Vagina (tissue), 2 donors: Measurements from ENCODE around the gene SVEP1. TPM values are rescaled to one million over a fixed set of nuclear protein-coding genes. Genes with fewer than 3 reads are reported as not detected.

Source experiments
- DNase-seq, 2 donors: peaks; one replicate each; pipeline ENCODE4 v3.0.0-alpha.2; 2017; ENCODE audit errors: extremely low spot score in 2 of 2
- H3K27ac ChIP-seq: fragments of 200-600 bp; sonication (generic); one replicate; pipeline ENCODE4 v1.5.1; 2019
- H3K27me3 ChIP-seq: fragments of 200-600 bp; sonication (generic); one replicate; pipeline ENCODE4 v1.5.1; 2019
- H3K36me3 ChIP-seq, 2 donors: fragments of 200-600 bp; sonication (generic); one replicate each; pipeline ENCODE4 v1.5.1; 2017 to 2019
- H3K4me1 ChIP-seq: fragments of 200-600 bp; sonication (generic); one replicate; pipeline ENCODE4 v1.5.1; 2019
- H3K4me3 ChIP-seq, 2 donors: fragments of 200-600 bp; sonication (generic); 1 replicate in 1 of 2; 2 replicates in 1 of 2; pipeline ENCODE4 v1.5.1; 2016 to 2019
- H3K9me3 ChIP-seq: fragments of 200-600 bp; sonication (generic); one replicate; pipeline ENCODE4 v1.5.1; 2019
- POLR2A ChIP-seq, 2 donors: fragments of 450-650 bp; IDR thresholded peaks; one replicate each; pipeline ENCODE4 v1.6.1; 2017; ENCODE audit warnings: antibody characterized with exemption in 2 of 2, mild to moderate bottlenecking in 2 of 2, moderate library complexity in 2 of 2
- POLR2AphosphoS5 ChIP-seq, 2 donors: sonication (generic); formaldehyde crosslinking; IDR thresholded peaks; one replicate each; pipeline ENCODE4 v1.9.0; 2017; ENCODE audit warnings: antibody characterized with exemption in 2 of 2, mild to moderate bottlenecking in 2 of 2, low read depth in 1 of 2; ENCODE audit not compliant: insufficient read depth in 1 of 2
- intact Hi-C: fragments of 100-400 bp; cut with DNase I; formaldehyde crosslinking; loops from one replicate; pipeline ENCODE4 v1.15.1; 2023
- total RNA-seq: library from RNA; depleted of rRNA; stranded (reverse); fragments of >200 nt; gene quantifications from one replicate; pipeline ENCODE4 v1.2.3, GENCODE V29; 2016
- TF ChIP-seq, protein P1 (sequence below), 3 experiments: fragments of 450-650 bp in 2 of 3; fragments of 200-600 bp in 1 of 3; sonication (generic) in 1 of 3; IDR thresholded peaks; one replicate each; pipeline ENCODE4 v1.5.1; 2017 to 2019; ENCODE audit warnings: antibody characterized with exemption in 3 of 3, mild to moderate bottlenecking in 2 of 3, moderate library complexity in 2 of 3

Gene SVEP1
- total RNA-seq, 1 donor from 2014 or later = 84.5 TPM

DNA sequence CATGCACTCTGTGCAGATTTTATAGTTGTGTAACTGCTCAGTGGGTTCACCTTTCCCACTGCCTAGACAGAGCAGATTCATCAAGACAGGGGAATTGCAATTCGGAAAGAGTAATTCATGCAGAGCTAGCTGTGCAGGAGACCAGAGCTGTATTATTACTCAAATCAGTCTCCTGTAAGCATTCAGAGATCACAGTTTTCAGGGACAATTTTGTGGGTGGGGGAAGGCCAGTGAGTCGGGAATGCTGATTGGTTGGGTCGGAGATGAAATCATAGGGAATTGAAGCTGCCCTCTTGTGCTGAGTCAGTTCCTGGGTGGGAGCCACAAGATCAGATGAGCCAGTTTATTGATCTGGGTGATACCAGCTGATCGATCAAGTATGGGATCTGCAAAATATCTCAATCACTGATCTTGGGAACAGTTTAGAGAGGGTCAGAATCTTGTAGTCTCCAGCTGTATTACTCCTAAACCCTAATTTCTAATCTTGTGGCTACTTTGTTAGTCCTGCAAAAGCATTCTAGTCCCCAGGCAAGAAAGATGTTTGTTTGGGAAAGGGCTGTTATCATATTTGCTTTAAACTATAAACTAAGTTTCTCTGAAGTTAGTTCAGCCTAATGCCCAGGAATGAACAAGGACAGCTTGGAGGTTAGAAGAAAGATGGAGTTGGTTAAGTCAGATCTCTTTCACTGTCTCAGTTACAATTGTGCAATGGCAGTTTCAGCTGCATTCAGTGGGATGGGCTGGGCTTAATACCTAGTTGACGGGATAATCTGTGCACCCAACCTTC, 12.7 kb upstream of the SVEP1 start:
- intact Hi-C loops = no loop called here
- no peaks in the 10 kb centered on the region for H3K9me3 ChIP-seq
- no peaks in the 10 kb centered on the region for H3K4me1 ChIP-seq
- no peak overlapping the region for H3K27ac ChIP-seq
- H3K36me3 ChIP-seq = no peaks in the 10 kb centered on the region
- no peaks in the 10 kb centered on the region for H3K27me3 ChIP-seq
- H3K4me3 ChIP-seq = no peak overlapping the region
- DNase-seq = no peak
- no peak for TF ChIP-seq POLR2A (IDR thresholded peaks at IDR 0.05)
- no peak for TF ChIP-seq POLR2AphosphoS5 (IDR thresholded peaks at IDR 0.05; ENCODE audit: insufficient read depth in 1 of 2, low read depth in 1 of 2)
- TF ChIP-seq, protein P1, sequence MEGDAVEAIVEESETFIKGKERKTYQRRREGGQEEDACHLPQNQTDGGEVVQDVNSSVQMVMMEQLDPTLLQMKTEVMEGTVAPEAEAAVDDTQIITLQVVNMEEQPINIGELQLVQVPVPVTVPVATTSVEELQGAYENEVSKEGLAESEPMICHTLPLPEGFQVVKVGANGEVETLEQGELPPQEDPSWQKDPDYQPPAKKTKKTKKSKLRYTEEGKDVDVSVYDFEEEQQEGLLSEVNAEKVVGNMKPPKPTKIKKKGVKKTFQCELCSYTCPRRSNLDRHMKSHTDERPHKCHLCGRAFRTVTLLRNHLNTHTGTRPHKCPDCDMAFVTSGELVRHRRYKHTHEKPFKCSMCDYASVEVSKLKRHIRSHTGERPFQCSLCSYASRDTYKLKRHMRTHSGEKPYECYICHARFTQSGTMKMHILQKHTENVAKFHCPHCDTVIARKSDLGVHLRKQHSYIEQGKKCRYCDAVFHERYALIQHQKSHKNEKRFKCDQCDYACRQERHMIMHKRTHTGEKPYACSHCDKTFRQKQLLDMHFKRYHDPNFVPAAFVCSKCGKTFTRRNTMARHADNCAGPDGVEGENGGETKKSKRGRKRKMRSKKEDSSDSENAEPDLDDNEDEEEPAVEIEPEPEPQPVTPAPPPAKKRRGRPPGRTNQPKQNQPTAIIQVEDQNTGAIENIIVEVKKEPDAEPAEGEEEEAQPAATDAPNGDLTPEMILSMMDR (IDR thresholded peaks at IDR 0.05) = no peak

DNA sequence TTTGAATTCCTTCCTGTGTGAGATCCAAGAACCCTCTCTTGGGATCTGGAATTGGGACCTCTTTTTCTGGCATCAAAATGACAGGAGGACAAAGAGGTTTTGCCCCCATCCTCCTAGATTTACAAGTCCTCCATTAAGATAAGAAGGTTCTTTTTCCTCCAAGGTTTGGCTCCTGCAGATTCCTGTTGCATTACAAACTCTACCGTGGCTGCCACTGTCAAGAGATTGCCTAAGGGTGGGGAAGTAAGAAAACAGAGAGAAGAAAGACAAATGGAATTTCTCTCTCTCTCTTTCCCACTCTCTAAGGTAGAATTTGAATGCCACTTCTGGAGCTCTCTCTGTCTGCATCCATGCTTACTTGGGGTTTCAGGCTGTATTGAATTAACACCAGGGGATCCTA, 12.0 kb upstream of the SVEP1 start:
- DNase-seq = no peak
- intact Hi-C loops = no loop called here
- H3K4me1 ChIP-seq = no peaks in the 10 kb centered on the region
- H3K9me3 ChIP-seq = no peaks in the 10 kb centered on the region
- TF ChIP-seq, protein P1 (IDR thresholded peaks at IDR 0.05) = no peak
- TF ChIP-seq POLR2AphosphoS5 (IDR thresholded peaks at IDR 0.05; ENCODE audit: insufficient read depth in 1 of 2, low read depth in 1 of 2) (no peak), POLR2A (IDR thresholded peaks at IDR 0.05) (no peak)
- no peaks in the 10 kb centered on the region for H3K27me3 ChIP-seq
- no peaks in the 10 kb centered on the region for H3K36me3 ChIP-seq
- H3K27ac ChIP-seq = no peak overlapping the region
- H3K4me3 ChIP-seq = no peak overlapping the region

GRCh38 chr9:110590816-110591215, 11.3 kb upstream of the SVEP1 start:
- Histone ChIP-seq H3K4me3 (no peak overlapping the region), H3K36me3 (no peaks in the 10 kb centered on the region), H3K4me1 (no peaks in the 10 kb centered on the region), H3K27ac (no peak overlapping the region), H3K9me3 (no peaks in the 10 kb centered on the region), H3K27me3 (no peaks in the 10 kb centered on the region)
- intact Hi-C loops = no loop called here
- DNase-seq = no peak
- no peak for TF ChIP-seq POLR2A (IDR thresholded peaks at IDR 0.05)
- no peak for TF ChIP-seq POLR2AphosphoS5 (IDR thresholded peaks at IDR 0.05; ENCODE audit: insufficient read depth in 1 of 2, low read depth in 1 of 2)
- TF ChIP-seq, protein P1 (IDR thresholded peaks at IDR 0.05) = no peak

DNA sequence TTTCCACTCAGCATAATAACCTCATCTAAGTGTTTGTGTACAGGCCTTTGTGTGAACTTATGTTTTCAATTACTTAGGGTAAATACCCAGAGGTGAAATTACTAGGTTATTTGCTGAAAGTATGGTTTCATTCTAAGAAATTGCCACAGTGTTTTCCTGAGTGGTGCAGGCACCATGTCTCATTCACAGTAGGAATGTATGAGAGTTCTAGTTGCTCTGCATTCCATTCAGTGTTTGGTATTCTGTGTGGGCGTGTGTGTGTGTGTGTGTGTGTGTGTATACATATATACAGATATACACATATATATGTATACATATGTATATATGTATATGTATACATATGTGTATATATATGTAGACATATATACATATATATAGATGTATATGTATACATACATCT, 8.8 kb upstream of the SVEP1 start:
- no peak for TF ChIP-seq POLR2AphosphoS5 (IDR thresholded peaks at IDR 0.05; ENCODE audit: insufficient read depth in 1 of 2, low read depth in 1 of 2)
- no peak for TF ChIP-seq POLR2A (IDR thresholded peaks at IDR 0.05)
- TF ChIP-seq, protein P1 (IDR thresholded peaks at IDR 0.05) = no peak
- no peak overlapping the region for H3K27ac ChIP-seq
- intact Hi-C loops = no loop called here
- H3K4me3 ChIP-seq = no peak overlapping the region
- no peaks in the 10 kb centered on the region for H3K9me3 ChIP-seq
- no peaks in the 10 kb centered on the region for H3K27me3 ChIP-seq
- no peak for DNase-seq
- no peaks in the 10 kb centered on the region for H3K36me3 ChIP-seq
- H3K4me1 ChIP-seq = no peaks in the 10 kb centered on the region

- no peak overlapping the region for H3K4me3 ChIP-seq
- intact Hi-C loops = no loop called here
- H3K9me3 ChIP-seq = no peaks in the 10 kb centered on the region
- H3K27ac ChIP-seq = no peak overlapping the region
- DNase-seq = no peak
- TF ChIP-seq, protein P1 (IDR thresholded peaks at IDR 0.05) = no peak
- TF ChIP-seq POLR2A (IDR thresholded peaks at IDR 0.05) (no peak), POLR2AphosphoS5 (IDR thresholded peaks at IDR 0.05; ENCODE audit: insufficient read depth in 1 of 2, low read depth in 1 of 2) (no peak)
- no peaks in the 10 kb centered on the region for H3K36me3 ChIP-seq
- H3K4me1 ChIP-seq = peaks cover 8% of the 10 kb centered on the region
- no peaks in the 10 kb centered on the region for H3K27me3 ChIP-seq
Observed at GRCh38 chr9:110583237-110583636, 3.7 kb upstream of the SVEP1 start.
